HG02884 (cell line): Measurements from ENCODE around the gene BDNF.
"Not testable (repeated sequence)": the region's sequence is repeated elsewhere in the genome, so short reads cannot be mapped to it uniquely, and the experiment has no call there.

Experiments
- ATAC-seq: cut with Tn5 transposase; IDR thresholded peaks from one replicate; pipeline ENCODE4 v1.9.1; 2021; ENCODE audit warnings: mild to moderate bottlenecking, moderate library complexity; ENCODE audit not compliant: unreplicated experiment

The BDNF gene

DNA sequence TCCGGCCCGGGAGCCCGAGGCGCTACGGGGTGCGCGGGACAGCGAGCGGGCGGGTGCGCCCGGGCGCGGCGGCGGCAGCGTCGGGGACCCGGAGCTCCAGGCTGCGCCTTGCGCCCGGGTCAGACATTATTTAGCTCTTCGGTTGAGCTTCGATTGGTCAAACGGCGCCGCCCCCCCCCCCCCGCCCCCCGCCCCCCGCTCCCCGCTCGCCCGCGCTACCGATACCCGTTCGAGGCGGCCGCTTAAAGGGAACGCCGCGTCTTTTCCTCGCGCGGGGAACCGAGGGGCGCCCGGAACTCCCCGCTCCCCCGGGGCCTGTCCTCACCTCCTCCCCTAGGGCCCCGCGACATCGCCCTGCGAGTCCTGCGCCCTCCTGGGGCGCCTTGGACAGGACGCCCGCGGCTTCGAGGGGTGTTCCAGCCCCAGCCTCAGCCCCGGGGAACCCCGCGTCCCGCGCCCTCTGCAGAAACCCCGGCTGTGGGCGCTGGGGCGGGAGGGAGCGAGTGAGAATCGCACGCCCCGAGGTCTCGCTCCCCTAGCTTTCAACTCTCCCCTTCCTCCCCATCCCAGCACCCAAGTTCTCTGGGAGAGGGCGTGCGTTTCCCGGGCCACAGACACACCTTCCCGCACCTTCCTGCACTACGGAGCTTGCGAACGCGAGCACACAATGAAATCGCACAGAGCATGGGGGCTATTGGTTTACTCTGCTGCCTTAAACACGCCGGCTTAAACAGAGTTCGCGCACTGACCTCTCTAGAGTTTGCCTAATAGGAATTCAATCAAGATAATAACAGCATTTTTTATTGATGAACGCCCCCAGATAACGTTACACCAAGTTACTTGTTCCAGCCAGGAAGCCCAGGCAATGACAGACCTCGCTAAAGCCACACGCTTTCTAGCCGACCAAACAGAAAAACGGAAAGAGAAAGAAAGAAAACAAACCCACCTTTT lies at the start of gene BDNF:
TSS of gene BDNF (minus strand) at position 105 of the 951 bp plus-strand sequence. CDS start 41,891 bp downstream, outside the sequence.
- no peak for ATAC-seq

- ATAC-seq: no peak
These were observed 40.2 kb upstream of the BDNF start for GRCh38 chr11:27740362-27741013.

- no peak for ATAC-seq
These were observed 35.0 kb upstream of the BDNF start for GRCh38 chr11:27735281-27735680.

GRCh38 chr11:27731803-27732202 lies 31.5 kb upstream of the BDNF start:
- not testable (repeated sequence) for ATAC-seq

DNA sequence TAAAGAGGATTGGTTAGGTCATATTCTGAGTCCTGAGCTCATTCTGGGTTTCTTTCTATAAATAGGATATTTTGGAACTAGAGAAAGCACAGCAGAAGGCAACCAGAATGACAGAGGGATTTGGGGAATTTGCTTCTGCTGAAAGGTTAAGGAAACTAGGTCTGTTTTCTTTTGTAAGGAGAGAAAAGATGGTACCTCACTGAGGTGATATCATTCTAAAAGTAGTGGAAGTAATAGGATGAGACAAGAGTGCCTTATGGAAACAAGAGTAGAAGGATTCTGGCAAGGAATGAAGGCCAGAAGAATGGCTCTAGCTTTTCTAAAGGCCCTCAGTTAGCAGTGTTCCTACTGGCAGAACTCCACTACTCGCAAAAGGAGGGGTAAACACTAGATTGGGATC lies 26.7 kb upstream of the BDNF start:
- no peak for ATAC-seq

DNA sequence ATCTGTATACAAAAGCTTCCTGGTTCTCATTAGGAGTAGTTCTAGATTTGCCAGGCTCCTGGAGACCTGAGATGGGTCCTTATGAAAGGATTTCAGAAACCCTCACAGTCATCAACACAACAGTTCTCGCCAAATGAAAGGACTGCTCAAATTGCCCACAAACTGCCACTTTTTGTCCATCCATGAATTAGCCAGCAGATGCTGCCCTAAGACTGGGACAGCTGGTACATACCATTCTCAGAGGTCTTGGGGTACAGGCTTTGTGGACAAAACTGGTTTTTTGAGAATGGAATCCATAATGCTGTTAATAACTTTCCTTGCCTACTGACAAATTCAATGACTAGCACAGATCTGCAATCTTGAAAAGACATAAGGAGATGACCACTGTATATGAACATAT lies 23.4 kb upstream of the BDNF start:
- ATAC-seq: no peak

DNA sequence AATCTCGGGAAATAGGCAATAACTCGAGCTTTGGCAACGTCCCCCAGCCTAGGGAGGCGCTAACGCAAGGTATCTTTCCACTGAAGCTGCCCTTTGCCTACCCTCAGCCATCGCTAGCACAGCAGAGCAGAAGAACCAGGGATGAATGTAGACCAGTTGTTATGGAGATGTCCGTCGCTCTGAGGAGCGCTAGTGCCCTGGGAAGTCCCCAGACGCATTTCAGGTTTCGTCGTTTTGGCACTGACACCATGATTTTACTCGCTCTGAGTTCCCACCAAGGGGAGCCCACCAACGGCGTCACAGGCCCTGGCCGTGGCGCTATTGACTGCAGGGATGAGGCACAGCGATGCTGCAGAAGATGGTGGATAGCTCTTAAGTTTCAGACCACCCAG lies 22.7 kb upstream of the BDNF start:
- no peak for ATAC-seq

DNA sequence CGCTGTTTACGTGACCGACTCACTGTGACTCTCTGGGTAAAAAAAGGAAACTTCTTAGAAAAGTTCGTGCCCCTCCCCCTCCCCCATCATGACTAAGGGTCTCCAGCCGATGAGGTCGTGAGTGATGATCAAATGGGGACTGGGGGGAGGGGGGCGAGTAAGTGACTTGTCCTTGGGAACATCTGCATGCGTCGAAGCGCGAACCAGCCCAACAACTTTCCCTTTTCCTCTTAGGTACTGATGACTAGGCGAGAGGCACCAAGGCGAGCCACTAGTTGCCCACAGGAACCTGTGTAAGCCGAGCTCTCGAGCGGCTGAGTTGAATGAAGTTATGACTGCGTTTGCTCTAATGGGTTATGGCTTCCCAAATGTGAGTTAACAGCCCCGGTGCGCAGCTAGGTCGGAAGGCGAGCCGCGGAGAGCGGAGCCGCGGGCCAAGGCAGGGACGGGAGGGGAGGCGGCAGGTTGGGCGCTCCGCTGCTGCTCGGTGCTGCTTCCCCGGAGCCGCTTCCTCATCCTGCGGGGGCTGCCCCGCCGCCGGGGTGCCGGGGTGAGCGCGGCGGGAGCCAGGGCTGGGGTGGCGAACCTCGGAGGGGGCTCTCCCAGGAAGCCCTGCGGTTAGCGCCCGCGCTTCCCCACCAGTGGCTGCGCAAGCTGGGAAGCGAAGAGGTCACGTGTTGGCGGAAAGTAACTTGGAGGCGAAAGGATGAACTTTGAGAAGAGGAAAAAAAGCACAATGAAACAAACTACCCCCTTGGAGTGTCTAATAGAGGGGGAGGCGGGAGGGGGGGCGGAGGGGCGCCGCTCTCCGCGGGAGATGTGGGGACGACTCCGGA lies 22.1 kb upstream of the BDNF start:
- ATAC-seq: no peak

DNA sequence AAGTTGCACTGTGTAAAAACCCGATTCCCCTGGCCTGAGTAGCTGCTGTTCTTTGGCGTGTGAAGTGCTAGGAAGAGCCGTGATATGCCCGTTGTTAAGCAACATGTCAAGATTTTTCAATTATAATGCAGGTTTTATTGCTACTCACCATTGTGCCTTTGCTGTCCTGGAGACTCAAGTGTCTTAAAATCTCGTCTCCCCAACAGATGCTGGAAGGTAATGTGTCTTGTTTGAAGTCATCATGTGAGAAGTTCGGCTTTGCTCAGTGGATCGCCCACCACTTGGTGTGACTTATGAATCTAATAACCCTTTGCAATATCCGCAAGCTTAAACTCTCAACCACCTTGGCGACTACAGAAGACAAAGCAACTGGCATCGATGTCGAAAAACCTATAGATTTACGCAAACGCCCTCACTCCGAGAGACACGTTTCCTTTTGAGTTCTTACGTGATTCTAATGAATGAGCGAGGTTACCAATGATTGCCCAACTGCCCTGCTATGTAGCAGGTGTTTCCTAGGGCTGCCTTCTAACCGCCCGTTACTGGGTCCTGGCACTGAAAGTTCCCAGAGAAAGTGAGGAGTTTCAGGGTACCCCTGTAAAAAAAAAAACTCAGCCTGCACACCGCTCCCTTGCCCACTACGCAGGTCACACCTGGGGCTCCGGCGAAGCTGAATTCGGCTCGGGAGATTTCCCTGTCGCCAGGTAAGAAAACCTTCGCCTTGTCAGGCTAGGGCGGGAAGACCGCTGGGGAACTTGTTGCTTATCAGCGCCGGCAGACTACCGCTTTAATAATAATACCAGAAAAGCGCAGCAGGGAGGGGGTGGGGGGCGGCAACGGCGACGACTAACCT lies 21.2 kb upstream of the BDNF start:
- no peak for ATAC-seq

DNA sequence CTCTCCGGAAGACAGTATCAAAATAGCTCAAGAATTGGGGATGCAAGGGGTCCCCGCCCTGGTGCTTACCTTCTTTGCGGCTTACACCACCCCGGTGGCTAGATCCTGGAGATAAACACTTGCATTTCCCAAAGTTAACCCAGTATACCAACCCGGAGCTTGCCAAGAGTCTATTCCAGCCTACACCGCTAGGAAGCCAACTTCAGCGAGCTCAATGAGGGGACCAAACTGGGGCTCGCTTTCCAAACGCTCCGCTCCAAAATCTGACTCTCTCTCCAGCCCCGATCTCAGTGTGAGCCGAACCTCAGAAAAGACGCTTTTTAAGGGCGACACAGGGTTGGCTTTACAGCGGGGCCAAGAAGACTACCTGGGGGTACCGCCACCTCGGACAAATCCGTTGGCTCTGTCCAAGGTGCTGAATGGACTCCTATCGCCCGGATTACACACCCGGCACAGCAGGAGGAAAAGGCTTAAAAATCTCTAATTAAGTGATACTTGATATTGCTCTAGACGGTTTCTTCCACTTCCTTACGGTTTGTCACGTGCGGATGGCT lies 20.1 kb upstream of the BDNF start:
- no peak for ATAC-seq

- ATAC-seq: no peak
These were observed 19.3 kb upstream of the BDNF start for GRCh38 chr11:27719546-27719925.

DNA sequence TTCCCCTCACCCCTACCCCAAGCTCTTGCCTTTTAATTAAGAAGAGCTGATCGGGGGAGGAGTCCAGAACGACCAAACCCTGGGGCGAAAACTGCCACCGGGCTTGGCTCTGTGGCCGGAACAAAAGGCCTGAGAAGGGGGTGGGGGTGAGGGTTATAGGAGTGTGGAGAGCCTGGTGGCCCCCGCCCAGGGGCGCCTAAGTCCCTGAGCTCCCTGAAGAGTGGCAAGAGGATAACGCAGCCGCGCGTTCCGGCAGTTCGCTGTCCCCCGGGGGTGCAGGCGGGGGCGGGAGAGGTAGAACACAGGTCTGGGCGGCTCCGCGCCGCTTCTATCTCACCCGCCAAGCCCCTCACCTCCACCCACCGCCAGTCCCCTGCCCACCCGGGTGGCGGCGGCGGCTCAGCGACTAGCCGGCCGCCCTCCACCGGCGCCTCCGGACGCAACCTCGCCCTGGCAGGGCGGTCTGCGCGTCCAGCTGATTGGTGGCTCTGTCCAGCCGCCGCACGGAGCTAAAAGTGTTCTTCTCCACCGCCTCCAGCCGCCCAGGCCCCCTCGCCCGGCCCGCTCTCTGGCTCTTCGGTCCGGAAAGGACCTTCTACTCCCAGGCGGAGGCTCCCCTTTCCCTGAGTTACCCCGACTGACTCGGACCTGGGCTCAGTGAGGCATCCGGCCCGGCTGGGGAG lies 18.7 kb upstream of the BDNF start:
- no peak for ATAC-seq

DNA sequence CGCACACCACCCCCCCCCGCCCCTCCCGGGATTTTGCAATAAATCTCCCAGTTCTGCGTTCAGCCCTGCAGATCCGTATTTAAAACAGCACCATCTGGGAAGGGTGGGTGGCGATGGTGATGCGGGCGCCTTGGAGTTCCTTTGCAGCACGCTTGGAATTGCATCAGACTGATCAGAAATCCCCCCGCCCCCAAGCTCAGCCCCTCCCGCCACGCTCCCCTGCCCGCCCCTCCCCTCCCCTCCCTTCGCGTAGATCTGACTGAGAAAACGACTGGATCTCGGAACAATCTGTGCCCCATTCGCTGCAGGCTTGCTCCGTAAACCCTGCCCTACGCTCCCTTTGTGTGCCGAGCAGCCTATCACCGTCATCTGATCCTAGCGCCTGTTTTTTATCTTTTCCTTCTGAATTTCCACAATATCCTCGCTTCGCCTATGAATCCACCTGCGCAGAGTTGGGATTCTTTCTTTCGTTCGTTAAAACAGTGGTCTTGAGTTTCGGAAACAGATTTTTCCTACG lies 18.1 kb upstream of the BDNF start:
- no peak for ATAC-seq

- ATAC-seq: no peak
These were observed 17.6 kb upstream of the BDNF start for GRCh38 chr11:27717801-27718229.

- ATAC-seq: no peak
These were observed 17.1 kb upstream of the BDNF start for GRCh38 chr11:27717377-27717776.

- no peak for ATAC-seq
These were observed 16.6 kb upstream of the BDNF start for GRCh38 chr11:27716835-27717234.

DNA sequence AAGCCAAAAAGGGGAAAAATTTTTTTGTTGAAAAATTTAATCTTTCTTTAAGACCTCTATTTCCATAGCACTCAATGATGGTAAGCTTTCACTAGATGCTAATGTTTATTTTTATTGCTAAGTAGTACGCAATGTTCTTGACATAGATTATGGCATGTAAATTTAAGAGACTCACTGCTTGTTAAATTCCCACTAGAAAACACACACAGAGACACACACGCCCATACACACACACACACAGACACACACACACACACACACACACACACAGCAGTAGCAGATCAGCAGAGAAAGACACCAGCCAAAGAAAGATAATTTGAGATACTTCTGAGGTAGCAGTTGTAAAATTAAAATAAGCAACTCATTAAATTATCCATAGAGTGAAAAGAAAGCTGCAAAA lies 16.0 kb upstream of the BDNF start:
- no peak for ATAC-seq

GRCh38 chr11:27711725-27712124 lies 11.5 kb upstream of the BDNF start:
- no peak for ATAC-seq

DNA sequence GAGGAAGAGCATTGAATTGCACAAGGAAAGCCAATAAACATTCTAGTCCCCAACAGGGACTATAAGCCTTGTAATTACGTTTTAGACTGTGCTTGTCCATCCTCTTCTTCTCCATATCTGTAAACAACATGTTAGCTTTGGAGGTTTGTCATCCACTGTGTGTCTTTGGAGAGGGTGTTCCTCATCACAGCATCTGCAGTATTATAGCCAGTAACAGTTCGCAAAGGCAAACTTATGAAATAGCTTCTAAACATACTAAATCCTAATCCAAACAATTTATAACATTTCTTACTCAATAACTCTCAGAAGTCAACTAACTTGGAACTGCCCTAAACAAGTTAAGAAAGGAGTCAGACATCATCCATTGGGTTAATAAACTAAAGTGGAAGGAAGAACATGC lies 10.3 kb upstream of the BDNF start:
- no peak for ATAC-seq
